Measurements from ENCODE around the gene FIBIN.
"Not testable (repeated sequence)": the region's sequence is repeated elsewhere in the genome, so short reads cannot be mapped to it uniquely, and the experiment has no call there.

Gene FIBIN

GRCh38 chr11:26977209-26977608, 16.7 kb upstream of the FIBIN start:
- DNase-seq (ENCODE audit: low read depth in 2 of 2) = not testable (repeated sequence)

- DNase-seq (ENCODE audit: low read depth in 2 of 2) = no peak
Measured at GRCh38 chr11:26983645-26984044, 10.3 kb upstream of the FIBIN start.

- no peak for DNase-seq (ENCODE audit: low read depth in 2 of 2)
Measured at GRCh38 chr11:26985470-26985869, 8.4 kb upstream of the FIBIN start.

GRCh38 chr11:26985943-26986342, 8.0 kb upstream of the FIBIN start:
- no peak for DNase-seq (ENCODE audit: low read depth in 2 of 2)

- no peak for DNase-seq (ENCODE audit: low read depth in 2 of 2)
Measured at GRCh38 chr11:26987272-26987671, 6.6 kb upstream of the FIBIN start.

GRCh38 chr11:26987731-26988130, 6.2 kb upstream of the FIBIN start:
- no peak for DNase-seq (ENCODE audit: low read depth in 2 of 2)

- no peak for DNase-seq (ENCODE audit: low read depth in 2 of 2)
Measured at GRCh38 chr11:26992031-26992541, 1.8 kb upstream of the FIBIN start.

- no peak for DNase-seq (ENCODE audit: low read depth in 2 of 2)
Measured at GRCh38 chr11:26994631-26995095, 751 bp downstream of the FIBIN start.

GRCh38 chr11:26995701-26996460, 2.0 kb downstream of the FIBIN start:
- no peak for DNase-seq (ENCODE audit: low read depth in 2 of 2)

GRCh38 chr11:26997378-26997777, 3.5 kb downstream of the FIBIN start:
- DNase-seq (ENCODE audit: low read depth in 2 of 2) = no peak

GRCh38 chr11:27001136-27001730, 7.3 kb downstream of the FIBIN start:
- not testable (repeated sequence) for DNase-seq (ENCODE audit: low read depth in 2 of 2)

- DNase-seq (ENCODE audit: low read depth in 2 of 2) = no peak
Measured at GRCh38 chr11:27002431-27002830, 8.5 kb downstream of the FIBIN start.

GRCh38 chr11:27002838-27003237, 8.9 kb downstream of the FIBIN start:
- DNase-seq (ENCODE audit: low read depth in 2 of 2) = no peak

GRCh38 chr11:27004103-27004502, 10.2 kb downstream of the FIBIN start:
- DNase-seq (ENCODE audit: low read depth in 2 of 2) = no peak

- DNase-seq (ENCODE audit: low read depth in 2 of 2) = no peak
Measured at GRCh38 chr11:27008811-27009535, 15.1 kb downstream of the FIBIN start.

GRCh38 chr11:27011560-27012233, 17.8 kb downstream of the FIBIN start:
- DNase-seq (ENCODE audit: low read depth in 2 of 2) = no peak

- DNase-seq (ENCODE audit: low read depth in 2 of 2) = no peak
Measured at GRCh38 chr11:27012234-27012921, 18.5 kb downstream of the FIBIN start.

GRCh38 chr11:27013781-27014361, 20.0 kb downstream of the FIBIN start:
- no peak for DNase-seq (ENCODE audit: low read depth in 2 of 2)

GRCh38 chr11:27018902-27019529, 25.1 kb downstream of the FIBIN start:
- no peak for DNase-seq (ENCODE audit: low read depth in 2 of 2)

- no peak for DNase-seq (ENCODE audit: low read depth in 2 of 2)
Measured at GRCh38 chr11:27020751-27021150, 26.8 kb downstream of the FIBIN start.

Data from stimulated activated CD4-positive, alpha-beta T cell treated with anti-CD3 and anti-CD28 coated beads, Interleukin-12 subunit alpha, Interleukin-12 subunit beta, amount 100 ng/mL, for 24 hours (primary cell).